ENCODE measurements around the gene GIMAP1. TPM values are rescaled to one million over a fixed set of nuclear protein-coding genes. Genes with fewer than 3 reads are reported as not detected.

Gene GIMAP1
- total and polyA plus RNA-seq, 4 donors: 4.6 to 10.0 (median 7.6) TPM

DNA sequence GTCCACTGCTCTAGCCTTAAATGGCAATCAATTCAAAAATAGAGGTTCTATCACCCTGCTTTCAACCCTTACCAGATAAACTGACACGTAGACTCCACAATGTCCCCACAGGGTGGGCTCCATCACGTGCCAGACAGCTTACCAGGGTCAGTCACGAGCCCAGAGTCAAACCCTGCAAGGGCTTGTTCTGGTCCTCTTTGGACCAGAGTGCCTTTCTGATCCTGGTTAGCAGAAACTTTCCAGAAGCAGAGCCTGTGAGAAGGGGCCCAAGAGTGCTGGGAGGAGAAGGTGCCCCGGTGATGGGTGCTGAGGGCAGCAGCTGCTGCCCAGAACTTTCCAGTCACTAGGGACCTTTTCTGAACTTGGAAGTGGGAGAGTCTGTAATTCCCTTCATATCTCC, 20.5 kb downstream of the GIMAP1 start:
- H3K4me1 ChIP-seq (ENCODE audit: control insufficient read depth in 5 of 5, insufficient read depth in 5 of 5, low read length in 5 of 5): no peaks in the 10 kb centered on the region
- H3K4me3 ChIP-seq: peak overlapping the region; percentile 11
- peaks cover 0 to 4% (median 0%) of the 10 kb centered on the region in 4 donors for H3K36me3 ChIP-seq (ENCODE audit: control insufficient read depth in 4 of 4, insufficient read depth in 4 of 4, low read length in 4 of 4)
- 48 to 59% methylated on average over 4 of the region's 4 CpGs for WGBS, 2 donors
- no peak overlapping the region for H3K9ac ChIP-seq (ENCODE audit: insufficient read depth in 1 of 2, low read length in 2 of 2)
- no peaks in the 10 kb centered on the region for H3K9me3 ChIP-seq (ENCODE audit: control insufficient read depth in 4 of 4, insufficient read depth in 3 of 4, low read length in 3 of 4)
- DNase-seq: no peak
- peak overlapping the region; percentile 39 to 78 for H3K27ac ChIP-seq (ENCODE audit: low read depth in 1 of 2, low read length in 1 of 2)
- H3K27me3 ChIP-seq (ENCODE audit: control insufficient read depth in 3 of 3, insufficient read depth in 3 of 3, low read length in 2 of 3): peaks cover 0 to 12% (median 2%) of the 10 kb centered on the region in 3 donors
- no peak for ATAC-seq (ENCODE audit: insufficient read depth, low FRiP score)
- TF ChIP-seq, protein P1, sequence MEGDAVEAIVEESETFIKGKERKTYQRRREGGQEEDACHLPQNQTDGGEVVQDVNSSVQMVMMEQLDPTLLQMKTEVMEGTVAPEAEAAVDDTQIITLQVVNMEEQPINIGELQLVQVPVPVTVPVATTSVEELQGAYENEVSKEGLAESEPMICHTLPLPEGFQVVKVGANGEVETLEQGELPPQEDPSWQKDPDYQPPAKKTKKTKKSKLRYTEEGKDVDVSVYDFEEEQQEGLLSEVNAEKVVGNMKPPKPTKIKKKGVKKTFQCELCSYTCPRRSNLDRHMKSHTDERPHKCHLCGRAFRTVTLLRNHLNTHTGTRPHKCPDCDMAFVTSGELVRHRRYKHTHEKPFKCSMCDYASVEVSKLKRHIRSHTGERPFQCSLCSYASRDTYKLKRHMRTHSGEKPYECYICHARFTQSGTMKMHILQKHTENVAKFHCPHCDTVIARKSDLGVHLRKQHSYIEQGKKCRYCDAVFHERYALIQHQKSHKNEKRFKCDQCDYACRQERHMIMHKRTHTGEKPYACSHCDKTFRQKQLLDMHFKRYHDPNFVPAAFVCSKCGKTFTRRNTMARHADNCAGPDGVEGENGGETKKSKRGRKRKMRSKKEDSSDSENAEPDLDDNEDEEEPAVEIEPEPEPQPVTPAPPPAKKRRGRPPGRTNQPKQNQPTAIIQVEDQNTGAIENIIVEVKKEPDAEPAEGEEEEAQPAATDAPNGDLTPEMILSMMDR (IDR thresholded peaks at IDR 0.05; ENCODE audit: control extremely low read depth, extremely low read depth): no peak

- no peak within 1 kb of the TSS for H3K9ac ChIP-seq (ENCODE audit: insufficient read depth in 1 of 2, low read length in 2 of 2)
- peak in 2 of 3 donors; percentile 24 to 37 for DNase-seq
- peaks cover 0 to 12% (median 2%) of the 10 kb centered on the region in 3 donors for H3K27me3 ChIP-seq (ENCODE audit: control insufficient read depth in 3 of 3, insufficient read depth in 3 of 3, low read length in 2 of 3)
- H3K9me3 ChIP-seq (ENCODE audit: control insufficient read depth in 4 of 4, insufficient read depth in 3 of 4, low read length in 3 of 4): no peaks in the 10 kb centered on the region
- peak within 1 kb of the TSS; percentile 62 for H3K4me3 ChIP-seq
- 20 to 26% methylated on average over 14 of the region's 14 CpGs for WGBS, 2 donors
- TF ChIP-seq, protein P1 (IDR thresholded peaks at IDR 0.05; ENCODE audit: control extremely low read depth, extremely low read depth): no peak
- peak; percentile 55 for ATAC-seq (ENCODE audit: insufficient read depth, low FRiP score)
- H3K4me1 ChIP-seq (ENCODE audit: control insufficient read depth in 5 of 5, insufficient read depth in 5 of 5, low read length in 5 of 5): no peaks in the 10 kb centered on the region
- peaks cover 0 to 8% (median 0%) of the 10 kb centered on the region in 4 donors for H3K36me3 ChIP-seq (ENCODE audit: control insufficient read depth in 4 of 4, insufficient read depth in 4 of 4, low read length in 4 of 4)
- H3K27ac ChIP-seq (ENCODE audit: low read depth in 1 of 2, low read length in 1 of 2): peak within 1 kb of the TSS; percentile 39 to 93
Measured at GRCh38 chr7:150737265-150738055, 21.0 kb downstream of the GIMAP1 start, which contains the start of gene GIMAP5. GIMAP5 (plus strand) TSS chr7:150737418; CDS start chr7:150740885, 3,467 bp downstream.

GRCh38 chr7:150738092-150738491, 21.7 kb downstream of the GIMAP1 start:
- peaks cover 0 to 1% (median 0%) of the 10 kb centered on the region in 5 donors for H3K4me1 ChIP-seq (ENCODE audit: control insufficient read depth in 5 of 5, insufficient read depth in 5 of 5, low read length in 5 of 5)
- no peaks in the 10 kb centered on the region for H3K9me3 ChIP-seq (ENCODE audit: control insufficient read depth in 4 of 4, insufficient read depth in 3 of 4, low read length in 3 of 4)
- ATAC-seq (ENCODE audit: insufficient read depth, low FRiP score): no peak
- H3K27ac ChIP-seq (ENCODE audit: low read depth in 1 of 2, low read length in 1 of 2): peak overlapping the region; percentile 39 to 93
- 35 to 46% methylated on average over 5 of the region's 5 CpGs for WGBS, 2 donors
- DNase-seq: no peak
- TF ChIP-seq, protein P1 (IDR thresholded peaks at IDR 0.05; ENCODE audit: control extremely low read depth, extremely low read depth): no peak
- no peak overlapping the region for H3K9ac ChIP-seq (ENCODE audit: insufficient read depth in 1 of 2, low read length in 2 of 2)
- H3K36me3 ChIP-seq (ENCODE audit: control insufficient read depth in 4 of 4, insufficient read depth in 4 of 4, low read length in 4 of 4): peaks cover 0 to 12% (median 0%) of the 10 kb centered on the region in 4 donors
- peak overlapping the region; percentile 62 for H3K4me3 ChIP-seq
- H3K27me3 ChIP-seq (ENCODE audit: control insufficient read depth in 3 of 3, insufficient read depth in 3 of 3, low read length in 2 of 3): peaks cover 0 to 12% (median 2%) of the 10 kb centered on the region in 3 donors

Measured in lung (tissue), 12 donors.